ENCODE data around the gene SLC12A1. TPM values are rescaled to one million over a fixed set of nuclear protein-coding genes. Genes with fewer than 3 reads are reported as not detected.

SLC12A1 gene
- total and polyA plus RNA-seq, 12 donors, result under 0.01 to 0.32 (median 0.07) TPM; not detected in 6

DNA sequence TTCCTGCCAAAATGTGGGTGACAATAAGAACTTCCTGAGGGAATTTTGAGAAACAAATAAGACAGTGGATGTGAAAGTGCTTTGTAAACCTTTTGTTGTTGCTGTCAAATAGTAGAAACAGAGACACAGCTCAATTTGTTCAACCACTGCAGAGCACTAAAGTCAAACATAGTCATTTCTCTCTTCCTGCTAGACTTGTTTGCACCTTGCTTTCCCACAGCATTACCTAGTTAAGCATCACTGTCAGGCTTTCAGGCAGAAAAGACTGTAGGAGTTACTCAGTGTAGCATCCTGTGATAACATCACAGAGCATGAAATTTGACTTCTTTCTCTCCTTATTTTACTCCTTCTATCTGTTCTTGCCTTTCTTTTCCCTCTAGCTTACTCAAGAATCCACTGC, 27.1 kb downstream of the SLC12A1 start:
- intact Hi-C loops (cut with DNase I), result no loop called here
- Histone ChIP-seq H3K36me3 (replicated peaks in 1 of 2) (no peaks in the 10 kb centered on the region), H3K4me1 (replicated peaks in 1 of 2) (no peaks in the 10 kb centered on the region), H3K27ac (no peak overlapping the region), H3K27me3 (no peaks in the 10 kb centered on the region), H3K4me3 (no peak overlapping the region), H3K9me3 (replicated peaks in 1 of 3) (no peaks in the 10 kb centered on the region)
- DNase-seq, result no peak
- TF ChIP-seq, protein P1, sequence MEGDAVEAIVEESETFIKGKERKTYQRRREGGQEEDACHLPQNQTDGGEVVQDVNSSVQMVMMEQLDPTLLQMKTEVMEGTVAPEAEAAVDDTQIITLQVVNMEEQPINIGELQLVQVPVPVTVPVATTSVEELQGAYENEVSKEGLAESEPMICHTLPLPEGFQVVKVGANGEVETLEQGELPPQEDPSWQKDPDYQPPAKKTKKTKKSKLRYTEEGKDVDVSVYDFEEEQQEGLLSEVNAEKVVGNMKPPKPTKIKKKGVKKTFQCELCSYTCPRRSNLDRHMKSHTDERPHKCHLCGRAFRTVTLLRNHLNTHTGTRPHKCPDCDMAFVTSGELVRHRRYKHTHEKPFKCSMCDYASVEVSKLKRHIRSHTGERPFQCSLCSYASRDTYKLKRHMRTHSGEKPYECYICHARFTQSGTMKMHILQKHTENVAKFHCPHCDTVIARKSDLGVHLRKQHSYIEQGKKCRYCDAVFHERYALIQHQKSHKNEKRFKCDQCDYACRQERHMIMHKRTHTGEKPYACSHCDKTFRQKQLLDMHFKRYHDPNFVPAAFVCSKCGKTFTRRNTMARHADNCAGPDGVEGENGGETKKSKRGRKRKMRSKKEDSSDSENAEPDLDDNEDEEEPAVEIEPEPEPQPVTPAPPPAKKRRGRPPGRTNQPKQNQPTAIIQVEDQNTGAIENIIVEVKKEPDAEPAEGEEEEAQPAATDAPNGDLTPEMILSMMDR (IDR thresholded peaks at IDR 0.05), result no peak
- no peak for TF ChIP-seq POLR2A (IDR thresholded peaks at IDR 0.05)

DNA sequence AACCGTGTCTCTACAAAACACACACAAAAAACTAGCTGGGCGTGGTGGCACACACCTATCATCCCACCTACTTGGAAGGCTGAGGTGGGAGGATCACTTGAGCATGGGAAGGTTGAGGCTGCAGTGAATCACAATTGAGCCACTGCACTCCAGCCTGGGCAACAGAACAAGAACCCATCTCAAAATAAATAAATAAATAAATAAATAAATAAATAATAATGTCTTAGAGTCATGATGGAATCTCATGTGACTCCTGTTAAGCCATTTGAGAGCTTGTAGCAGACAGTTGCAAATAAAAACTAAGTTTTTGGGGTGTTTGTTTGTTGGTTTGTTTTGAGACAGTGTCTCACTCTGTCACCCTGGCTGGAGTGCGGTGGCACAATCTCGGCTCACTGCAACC, 33.2 kb downstream of the SLC12A1 start:
- Histone ChIP-seq H3K4me3 (no peak overlapping the region), H3K36me3 (replicated peaks in 1 of 2) (no peaks in the 10 kb centered on the region), H3K27me3 (no peaks in the 10 kb centered on the region), H3K27ac (no peak overlapping the region), H3K9me3 (replicated peaks in 1 of 3) (no peaks in the 10 kb centered on the region), H3K4me1 (replicated peaks in 1 of 2) (no peaks in the 10 kb centered on the region)
- WGBS, 4 donors, result 91 to 98% (median 95%) methylated on average over 4 of the region's 4 CpGs
- DNase-seq, result no peak
- intact Hi-C loops (cut with DNase I), result no loop called here
- no peak for TF ChIP-seq POLR2A (IDR thresholded peaks at IDR 0.05)
- TF ChIP-seq, protein P1 (IDR thresholded peaks at IDR 0.05), result no peak

DNA sequence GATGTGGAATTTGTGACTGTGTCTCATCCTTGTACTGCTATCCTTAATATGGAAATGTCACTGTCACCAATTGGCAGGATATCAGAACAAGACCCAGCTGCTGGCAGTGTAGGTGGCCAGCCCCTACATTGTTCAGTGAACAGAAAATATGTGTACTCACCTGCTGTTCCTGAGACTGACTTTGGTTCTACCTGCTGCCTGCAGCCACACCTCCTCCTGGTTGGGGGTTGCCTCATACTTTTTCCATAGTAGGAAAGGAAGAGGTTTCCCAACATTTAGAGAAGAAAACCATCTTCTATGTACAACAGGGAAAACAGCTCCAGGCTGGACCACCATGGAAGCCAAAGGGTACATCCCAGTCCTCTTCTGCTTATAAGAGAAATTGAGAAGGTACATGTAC, 35.9 kb downstream of the SLC12A1 start:
- no peaks in the 10 kb centered on the region for H3K36me3 ChIP-seq (replicated peaks in 1 of 2)
- no peaks in the 10 kb centered on the region for H3K9me3 ChIP-seq (replicated peaks in 1 of 3)
- intact Hi-C loops (cut with DNase I), result loop anchor here in 1 of 2 donors (10.0 kb wide), 1 partner anchor 127 kb away; no protein-coding TSS in a partner anchor
- TF ChIP-seq POLR2A (IDR thresholded peaks at IDR 0.05), result no peak
- TF ChIP-seq, protein P1 (IDR thresholded peaks at IDR 0.05), result no peak
- no peak for DNase-seq
- H3K4me1 ChIP-seq (replicated peaks in 1 of 2), result no peaks in the 10 kb centered on the region
- no peak overlapping the region for H3K27ac ChIP-seq
- no peak overlapping the region for H3K4me3 ChIP-seq
- H3K27me3 ChIP-seq, result no peaks in the 10 kb centered on the region

DNA sequence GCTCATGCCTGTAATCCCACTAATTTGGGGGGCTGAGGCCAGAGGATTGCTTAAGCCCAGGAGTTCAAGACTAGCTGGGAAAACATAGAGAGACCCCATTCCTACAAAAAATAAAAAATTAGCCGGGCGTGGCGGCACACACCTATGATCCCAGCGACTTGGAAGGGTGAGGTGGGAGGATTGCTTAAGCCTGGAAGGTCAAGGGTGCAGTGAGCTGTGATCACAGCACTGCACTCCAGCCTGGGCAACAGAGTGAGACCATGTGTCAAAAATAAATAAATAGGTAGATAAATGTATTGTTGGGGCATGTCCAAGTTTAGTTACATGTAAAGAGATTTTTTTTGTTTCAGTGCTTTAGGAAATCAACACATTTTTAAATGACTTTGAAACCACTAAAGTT, 36.4 kb downstream of the SLC12A1 start:
- DNase-seq, result no peak
- Histone ChIP-seq H3K9me3 (replicated peaks in 1 of 3) (no peaks in the 10 kb centered on the region), H3K27me3 (no peaks in the 10 kb centered on the region), H3K36me3 (replicated peaks in 1 of 2) (no peaks in the 10 kb centered on the region), H3K4me1 (replicated peaks in 1 of 2) (no peaks in the 10 kb centered on the region), H3K4me3 (no peak overlapping the region), H3K27ac (no peak overlapping the region)
- TF ChIP-seq, protein P1 (IDR thresholded peaks at IDR 0.05), result no peak
- WGBS, 4 donors, result 87 to 98% (median 89%) methylated on average over 4 of the region's 4 CpGs
- intact Hi-C loops (cut with DNase I), result loop anchor here in 1 of 2 donors (10.0 kb wide), 1 partner anchor 128 kb away; no protein-coding TSS in a partner anchor

All from adrenal gland (tissue), 12 donors.